ENCODE data around the gene CFAP410. TPM values are rescaled to one million over a fixed set of nuclear protein-coding genes. Genes with fewer than 3 reads are reported as not detected.

CFAP410 gene
- total and polyA plus RNA-seq, 2 of the 13 experiments (the other 11 are each of a cell fraction or from before 2014, with no cell fraction given): 8.0 to 20.1 TPM

GRCh38 chr21:44299458-44300261, 39.5 kb downstream of the CFAP410 start, which contains the start of gene PFKL (continued):
- TF ChIP-seq HNF1B (CRISPR knock-in tag; IDR thresholded peaks at IDR 0.05): peak; percentile 74
- TF ChIP-seq, protein P1, sequence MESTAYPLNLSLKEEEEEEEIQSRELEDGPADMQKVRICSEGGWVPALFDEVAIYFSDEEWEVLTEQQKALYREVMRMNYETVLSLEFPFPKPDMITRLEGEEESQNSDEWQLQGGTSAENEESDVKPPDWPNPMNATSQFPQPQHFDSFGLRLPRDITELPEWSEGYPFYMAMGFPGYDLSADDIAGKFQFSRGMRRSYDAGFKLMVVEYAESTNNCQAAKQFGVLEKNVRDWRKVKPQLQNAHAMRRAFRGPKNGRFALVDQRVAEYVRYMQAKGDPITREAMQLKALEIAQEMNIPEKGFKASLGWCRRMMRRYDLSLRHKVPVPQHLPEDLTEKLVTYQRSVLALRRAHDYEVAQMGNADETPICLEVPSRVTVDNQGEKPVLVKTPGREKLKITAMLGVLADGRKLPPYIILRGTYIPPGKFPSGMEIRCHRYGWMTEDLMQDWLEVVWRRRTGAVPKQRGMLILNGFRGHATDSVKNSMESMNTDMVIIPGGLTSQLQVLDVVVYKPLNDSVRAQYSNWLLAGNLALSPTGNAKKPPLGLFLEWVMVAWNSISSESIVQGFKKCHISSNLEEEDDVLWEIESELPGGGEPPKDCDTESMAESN (CRISPR knock-in tag; conservative IDR thresholded peaks at IDR 0.05): peak; percentile 73
- TF ChIP-seq ZNF225 (CRISPR knock-in tag; IDR thresholded peaks at IDR 0.05): no peak
- TF ChIP-seq ZNF350 (CRISPR knock-in tag; IDR thresholded peaks at IDR 0.05; ENCODE audit: borderline replicate concordance, low read depth): no peak; the same call in 1 of the 2 replicates
- TF ChIP-seq HES4 (CRISPR knock-in tag; IDR thresholded peaks at IDR 0.05; ENCODE audit: borderline replicate concordance): 0 out of 2 replicates have a peak, but pooled peaks have one; percentile 52
- TF ChIP-seq NCOA2 (CRISPR knock-in tag; IDR thresholded peaks at IDR 0.05): peak; percentile 11; the same call in 1 of the 2 replicates
- TF ChIP-seq, protein P2, sequence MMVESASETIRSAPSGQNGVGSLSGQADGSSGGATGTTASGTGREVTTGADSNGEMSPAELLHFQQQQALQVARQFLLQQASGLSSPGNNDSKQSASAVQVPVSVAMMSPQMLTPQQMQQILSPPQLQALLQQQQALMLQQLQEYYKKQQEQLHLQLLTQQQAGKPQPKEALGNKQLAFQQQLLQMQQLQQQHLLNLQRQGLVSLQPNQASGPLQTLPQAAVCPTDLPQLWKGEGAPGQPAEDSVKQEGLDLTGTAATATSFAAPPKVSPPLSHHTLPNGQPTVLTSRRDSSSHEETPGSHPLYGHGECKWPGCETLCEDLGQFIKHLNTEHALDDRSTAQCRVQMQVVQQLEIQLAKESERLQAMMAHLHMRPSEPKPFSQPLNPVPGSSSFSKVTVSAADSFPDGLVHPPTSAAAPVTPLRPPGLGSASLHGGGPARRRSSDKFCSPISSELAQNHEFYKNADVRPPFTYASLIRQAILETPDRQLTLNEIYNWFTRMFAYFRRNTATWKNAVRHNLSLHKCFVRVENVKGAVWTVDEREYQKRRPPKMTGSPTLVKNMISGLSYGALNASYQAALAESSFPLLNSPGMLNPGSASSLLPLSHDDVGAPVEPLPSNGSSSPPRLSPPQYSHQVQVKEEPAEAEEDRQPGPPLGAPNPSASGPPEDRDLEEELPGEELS (CRISPR knock-in tag; IDR thresholded peaks at IDR 0.05): peak; percentile 15; the same call in 1 of the 2 replicates
- TF ChIP-seq ZNF530 (CRISPR knock-in tag; IDR thresholded peaks at IDR 0.05; ENCODE audit: low read depth): no peak
- no peak for TF ChIP-seq ZFYVE20 (CRISPR knock-in tag; IDR thresholded peaks at IDR 0.05; ENCODE audit: borderline replicate concordance, low read depth)
- no peak for TF ChIP-seq ZNF34 (CRISPR knock-in tag; IDR thresholded peaks at IDR 0.05; ENCODE audit: borderline replicate concordance)
- TF ChIP-seq ZNF234 (CRISPR knock-in tag; conservative IDR thresholded peaks at IDR 0.05): 0 out of 2 replicates have a peak, but pooled peaks have one; percentile 57
- no peak for TF ChIP-seq ZNF513 (CRISPR knock-in tag; conservative IDR thresholded peaks at IDR 0.05)
- TF ChIP-seq, protein P3, sequence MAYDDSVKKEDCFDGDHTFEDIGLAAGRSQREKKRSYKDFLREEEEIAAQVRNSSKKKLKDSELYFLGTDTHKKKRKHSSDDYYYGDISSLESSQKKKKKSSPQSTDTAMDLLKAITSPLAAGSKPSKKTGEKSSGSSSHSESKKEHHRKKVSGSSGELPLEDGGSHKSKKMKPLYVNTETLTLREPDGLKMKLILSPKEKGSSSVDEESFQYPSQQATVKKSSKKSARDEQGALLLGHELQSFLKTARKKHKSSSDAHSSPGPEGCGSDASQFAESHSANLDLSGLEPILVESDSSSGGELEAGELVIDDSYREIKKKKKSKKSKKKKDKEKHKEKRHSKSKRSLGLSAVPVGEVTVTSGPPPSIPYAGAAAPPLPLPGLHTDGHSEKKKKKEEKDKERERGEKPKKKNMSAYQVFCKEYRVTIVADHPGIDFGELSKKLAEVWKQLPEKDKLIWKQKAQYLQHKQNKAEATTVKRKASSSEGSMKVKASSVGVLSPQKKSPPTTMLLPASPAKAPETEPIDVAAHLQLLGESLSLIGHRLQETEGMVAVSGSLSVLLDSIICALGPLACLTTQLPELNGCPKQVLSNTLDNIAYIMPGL (CRISPR knock-in tag; IDR thresholded peaks at IDR 0.05; ENCODE audit: borderline replicate concordance in 1 of 2, low read depth in 1 of 2): peak in 1 of 2 experiments; percentile 34; a peak in 2 of 4 replicates
- peak; percentile 58; the same call in 1 of the 2 replicates for TF ChIP-seq ZBTB38 (CRISPR knock-in tag; IDR thresholded peaks at IDR 0.05)
- TF ChIP-seq, protein P4, sequence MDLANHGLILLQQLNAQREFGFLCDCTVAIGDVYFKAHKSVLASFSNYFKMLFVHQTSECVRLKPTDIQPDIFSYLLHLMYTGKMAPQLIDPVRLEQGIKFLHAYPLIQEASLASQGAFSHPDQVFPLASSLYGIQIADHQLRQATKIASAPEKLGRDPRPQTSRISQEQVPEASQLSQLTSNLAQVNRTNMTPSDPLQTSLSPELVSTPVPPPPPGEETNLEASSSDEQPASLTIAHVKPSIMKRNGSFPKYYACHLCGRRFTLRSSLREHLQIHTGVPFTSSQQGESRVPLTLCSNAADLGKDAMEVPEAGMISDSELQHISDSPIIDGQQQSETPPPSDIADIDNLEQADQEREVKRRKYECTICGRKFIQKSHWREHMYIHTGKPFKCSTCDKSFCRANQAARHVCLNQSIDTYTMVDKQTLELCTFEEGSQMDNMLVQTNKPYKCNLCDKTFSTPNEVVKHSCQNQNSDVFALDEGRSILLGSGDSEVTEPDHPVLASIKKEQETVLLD (CRISPR knock-in tag; IDR thresholded peaks at IDR 0.05; ENCODE audit: low read depth): 0 out of 2 replicates have a peak, but pooled peaks have one; percentile 58
- TF ChIP-seq ZNF746 (CRISPR knock-in tag; IDR thresholded peaks at IDR 0.05): no peak; the same call in 1 of the 2 replicates
